Esophagus squamous epithelium (tissue), 4 donors: ENCODE data around the gene SCMH1.

Source experiments
- POLR2A ChIP-seq, 4 donors: fragments of 450-650 bp; IDR thresholded peaks; one replicate each; pipeline ENCODE4 v1.6.1; 2017; ENCODE audit warnings: antibody characterized with exemption in 4 of 4, mild to moderate bottlenecking in 4 of 4, moderate library complexity in 3 of 4
- TF ChIP-seq, protein P1 (sequence below), 6 experiments: fragments of 450-650 bp in 4 of 6; fragments of 200-600 bp in 2 of 6; sonication (generic) in 2 of 6; IDR thresholded peaks; one replicate each; pipeline ENCODE4 v1.5.1; 2016 to 2019; ENCODE audit warnings: antibody characterized with exemption in 6 of 6, mild to moderate bottlenecking in 4 of 6, moderate library complexity in 4 of 6

DNA sequence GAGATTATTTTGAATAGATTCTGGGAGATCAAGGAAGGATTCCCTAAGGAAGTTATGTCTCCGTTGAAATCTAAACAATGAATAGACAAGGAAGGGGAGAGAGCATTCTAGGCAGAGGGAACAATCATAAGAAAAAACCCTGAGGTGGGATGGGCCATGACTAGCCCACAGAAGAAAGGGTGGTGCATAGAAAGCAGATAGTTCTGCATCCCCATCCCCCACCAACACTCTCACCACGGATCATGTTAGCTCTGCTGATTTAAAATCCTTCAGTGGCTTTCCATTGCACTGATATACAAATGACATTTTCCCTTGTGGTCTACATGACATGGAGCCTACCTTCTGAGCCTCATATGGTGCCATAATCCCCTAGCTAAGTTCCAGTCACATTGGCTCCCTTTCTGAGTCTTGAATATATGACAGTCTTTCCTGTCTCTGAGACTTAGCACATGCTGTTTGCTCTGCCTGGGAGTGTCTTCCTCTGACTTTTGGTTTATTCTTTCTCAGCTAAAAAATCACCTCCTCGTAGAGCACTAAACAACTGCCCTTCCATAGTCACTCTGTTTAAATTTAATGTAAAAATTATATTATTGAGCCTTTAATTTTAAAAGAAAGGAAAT lies 15.2 kb downstream of the SCMH1 start:
- TF ChIP-seq, protein P1, sequence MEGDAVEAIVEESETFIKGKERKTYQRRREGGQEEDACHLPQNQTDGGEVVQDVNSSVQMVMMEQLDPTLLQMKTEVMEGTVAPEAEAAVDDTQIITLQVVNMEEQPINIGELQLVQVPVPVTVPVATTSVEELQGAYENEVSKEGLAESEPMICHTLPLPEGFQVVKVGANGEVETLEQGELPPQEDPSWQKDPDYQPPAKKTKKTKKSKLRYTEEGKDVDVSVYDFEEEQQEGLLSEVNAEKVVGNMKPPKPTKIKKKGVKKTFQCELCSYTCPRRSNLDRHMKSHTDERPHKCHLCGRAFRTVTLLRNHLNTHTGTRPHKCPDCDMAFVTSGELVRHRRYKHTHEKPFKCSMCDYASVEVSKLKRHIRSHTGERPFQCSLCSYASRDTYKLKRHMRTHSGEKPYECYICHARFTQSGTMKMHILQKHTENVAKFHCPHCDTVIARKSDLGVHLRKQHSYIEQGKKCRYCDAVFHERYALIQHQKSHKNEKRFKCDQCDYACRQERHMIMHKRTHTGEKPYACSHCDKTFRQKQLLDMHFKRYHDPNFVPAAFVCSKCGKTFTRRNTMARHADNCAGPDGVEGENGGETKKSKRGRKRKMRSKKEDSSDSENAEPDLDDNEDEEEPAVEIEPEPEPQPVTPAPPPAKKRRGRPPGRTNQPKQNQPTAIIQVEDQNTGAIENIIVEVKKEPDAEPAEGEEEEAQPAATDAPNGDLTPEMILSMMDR (IDR thresholded peaks at IDR 0.05): no peak
- no peak for TF ChIP-seq POLR2A (IDR thresholded peaks at IDR 0.05)
